ENCODE results near the gene COBLL1. TPM values are rescaled to one million over a fixed set of nuclear protein-coding genes. Genes with fewer than 3 reads are reported as not detected.

COBLL1 gene
- total and polyA plus RNA-seq, 3 donors from 2014 or later, result 5.4 to 17.3 (median 14.5) TPM

DNA sequence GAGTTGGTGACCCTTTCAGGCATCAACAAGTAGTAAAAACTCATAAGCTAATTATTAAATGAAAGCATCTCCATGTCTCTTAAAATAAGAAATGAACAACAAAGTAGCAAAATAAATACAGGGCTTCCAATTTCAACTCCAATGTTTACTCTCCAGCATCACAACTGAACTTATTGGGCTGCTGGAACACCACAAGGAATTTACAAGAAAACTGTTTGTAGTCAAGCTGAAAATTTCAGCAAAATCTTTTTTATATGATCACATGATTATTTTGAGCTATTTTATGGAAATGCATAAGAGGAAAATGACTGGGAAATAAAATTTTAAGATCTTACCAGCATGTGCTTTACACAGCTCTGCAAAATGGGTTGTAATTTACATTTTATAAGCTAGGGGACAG lies 28.1 kb downstream of the COBLL1 start:
- Histone ChIP-seq H3K36me3 (ENCODE audit: low read depth, missing control alignments) (no peaks in the 10 kb centered on the region), H3K27me3 (no peaks in the 10 kb centered on the region), H3K27ac (no peak overlapping the region), H3K4me1 (no peaks in the 10 kb centered on the region), H3K4me3 (no peak overlapping the region), H3K9me3 (no peaks in the 10 kb centered on the region)
- DNase-seq, result no peak
- no peak for TF ChIP-seq POLR2A (IDR thresholded peaks at IDR 0.05)
- TF ChIP-seq, protein P1, sequence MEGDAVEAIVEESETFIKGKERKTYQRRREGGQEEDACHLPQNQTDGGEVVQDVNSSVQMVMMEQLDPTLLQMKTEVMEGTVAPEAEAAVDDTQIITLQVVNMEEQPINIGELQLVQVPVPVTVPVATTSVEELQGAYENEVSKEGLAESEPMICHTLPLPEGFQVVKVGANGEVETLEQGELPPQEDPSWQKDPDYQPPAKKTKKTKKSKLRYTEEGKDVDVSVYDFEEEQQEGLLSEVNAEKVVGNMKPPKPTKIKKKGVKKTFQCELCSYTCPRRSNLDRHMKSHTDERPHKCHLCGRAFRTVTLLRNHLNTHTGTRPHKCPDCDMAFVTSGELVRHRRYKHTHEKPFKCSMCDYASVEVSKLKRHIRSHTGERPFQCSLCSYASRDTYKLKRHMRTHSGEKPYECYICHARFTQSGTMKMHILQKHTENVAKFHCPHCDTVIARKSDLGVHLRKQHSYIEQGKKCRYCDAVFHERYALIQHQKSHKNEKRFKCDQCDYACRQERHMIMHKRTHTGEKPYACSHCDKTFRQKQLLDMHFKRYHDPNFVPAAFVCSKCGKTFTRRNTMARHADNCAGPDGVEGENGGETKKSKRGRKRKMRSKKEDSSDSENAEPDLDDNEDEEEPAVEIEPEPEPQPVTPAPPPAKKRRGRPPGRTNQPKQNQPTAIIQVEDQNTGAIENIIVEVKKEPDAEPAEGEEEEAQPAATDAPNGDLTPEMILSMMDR (IDR thresholded peaks at IDR 0.05), result no peak
- intact Hi-C loops (cut with DNase I; ENCODE audit: low total_unique reads), result no loop called here

GRCh38 chr2:164812378-164812777 lies 29.2 kb downstream of the COBLL1 start:
- WGBS, 2 donors, result 83 to 88% methylated on average over 1 of the region's 1 CpG
- no peaks in the 10 kb centered on the region for H3K9me3 ChIP-seq
- no peak overlapping the region for H3K4me3 ChIP-seq
- DNase-seq, result no peak
- no peak overlapping the region for H3K27ac ChIP-seq
- no peaks in the 10 kb centered on the region for H3K4me1 ChIP-seq
- H3K27me3 ChIP-seq, result no peaks in the 10 kb centered on the region
- TF ChIP-seq, protein P1 (IDR thresholded peaks at IDR 0.05), result no peak
- TF ChIP-seq POLR2A (IDR thresholded peaks at IDR 0.05), result no peak
- no peaks in the 10 kb centered on the region for H3K36me3 ChIP-seq (ENCODE audit: low read depth, missing control alignments)
- intact Hi-C loops (cut with DNase I; ENCODE audit: low total_unique reads), result no loop called here

DNA sequence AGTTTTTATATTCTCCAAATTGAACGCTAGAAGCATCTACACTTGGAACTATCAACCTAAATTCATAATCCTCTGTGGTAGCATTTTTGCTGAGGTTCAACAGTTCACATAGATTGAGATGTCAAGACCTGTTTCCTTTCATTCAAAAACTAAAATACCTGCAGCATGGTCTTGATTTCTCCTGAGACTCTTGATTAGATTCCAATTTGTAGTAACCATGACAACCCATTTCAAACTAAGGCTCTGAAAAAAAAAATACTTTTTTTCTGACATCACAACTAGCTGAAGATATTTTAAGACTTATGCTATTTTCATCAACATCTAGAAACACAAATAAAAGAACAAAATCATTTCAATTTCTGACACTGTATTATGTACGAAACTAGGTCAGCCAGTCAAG lies 29.8 kb downstream of the COBLL1 start:
- H3K27ac ChIP-seq, result no peak overlapping the region
- no peaks in the 10 kb centered on the region for H3K4me1 ChIP-seq
- intact Hi-C loops (cut with DNase I; ENCODE audit: low total_unique reads), result no loop called here

DNA sequence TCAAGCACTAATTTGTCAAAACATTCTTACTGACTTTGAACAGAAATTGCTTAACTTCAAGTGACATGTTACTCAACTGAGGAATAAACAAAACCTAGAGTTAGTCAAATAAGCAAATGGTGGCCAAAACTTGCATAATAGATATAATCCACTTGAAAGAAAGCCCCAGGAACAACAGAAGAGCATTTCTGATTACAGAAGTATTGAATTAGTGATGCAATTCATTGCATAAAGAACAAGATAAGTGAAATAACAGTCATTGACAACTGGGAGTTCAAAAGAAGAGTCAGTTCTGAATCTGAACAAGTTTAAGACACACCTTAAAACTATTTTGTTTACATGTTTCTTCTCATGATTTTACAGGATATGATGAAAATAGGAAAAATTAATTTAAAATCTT lies 30.8 kb downstream of the COBLL1 start:
- no peak for DNase-seq
- no peak for TF ChIP-seq POLR2A (IDR thresholded peaks at IDR 0.05)
- TF ChIP-seq, protein P1 (IDR thresholded peaks at IDR 0.05), result no peak
- Histone ChIP-seq H3K36me3 (ENCODE audit: low read depth, missing control alignments) (no peaks in the 10 kb centered on the region), H3K4me3 (no peak overlapping the region), H3K4me1 (no peaks in the 10 kb centered on the region), H3K27ac (no peak overlapping the region), H3K9me3 (no peaks in the 10 kb centered on the region), H3K27me3 (no peaks in the 10 kb centered on the region)
- intact Hi-C loops (cut with DNase I; ENCODE audit: low total_unique reads), result no loop called here

More for the DNA sequence above, 29.8 kb downstream of the COBLL1 start:
- no peak overlapping the region for H3K4me3 ChIP-seq
- DNase-seq, result no peak
- WGBS, 2 donors, result 78 to 88% methylated on average over 2 of the region's 2 CpGs
- H3K27me3 ChIP-seq, result no peaks in the 10 kb centered on the region
- no peaks in the 10 kb centered on the region for H3K9me3 ChIP-seq
- H3K36me3 ChIP-seq (ENCODE audit: low read depth, missing control alignments), result no peaks in the 10 kb centered on the region
- TF ChIP-seq, protein P1 (IDR thresholded peaks at IDR 0.05), result no peak
- TF ChIP-seq POLR2A (IDR thresholded peaks at IDR 0.05), result no peak

- H3K4me1 ChIP-seq, result no peaks in the 10 kb centered on the region
These were observed 32.8 kb downstream of the COBLL1 start for GRCh38 chr2:164808776-164809175.

More at GRCh38 chr2:164808776-164809175, 32.8 kb downstream of the COBLL1 start:
- H3K27me3 ChIP-seq, result no peaks in the 10 kb centered on the region
- H3K9me3 ChIP-seq, result no peaks in the 10 kb centered on the region
- WGBS, 2 donors, result 19 to 20% methylated on average over 1 of the region's 1 CpG
- H3K27ac ChIP-seq, result no peak overlapping the region
- no peaks in the 10 kb centered on the region for H3K36me3 ChIP-seq (ENCODE audit: low read depth, missing control alignments)
- no peak for TF ChIP-seq POLR2A (IDR thresholded peaks at IDR 0.05)
- TF ChIP-seq, protein P1 (IDR thresholded peaks at IDR 0.05), result no peak
- intact Hi-C loops (cut with DNase I; ENCODE audit: low total_unique reads), result no loop called here
- no peak for DNase-seq
- no peak overlapping the region for H3K4me3 ChIP-seq
